ENCODE results near the gene CPNE5. TPM values are rescaled to one million over a fixed set of nuclear protein-coding genes. Genes with fewer than 3 reads are reported as not detected.

The CPNE5 gene
- total RNA-seq, 6 experiments from 2014 or later = 0.12 to 0.37 (median 0.26) TPM; not detected in 2

GRCh38 chr6:36804563-36804962 lies 34.7 kb downstream of the CPNE5 start:
- TF ChIP-seq CTCF (IDR thresholded peaks at IDR 0.05) = no peak
- no peak for DNase-seq
- Mint-ChIP-seq H3K27ac (no peak overlapping the region), H3K4me3 (no peak overlapping the region), H3K9me3 (no peaks in the 10 kb centered on the region), H3K36me3 (ENCODE audit: low read depth) (no peaks in the 10 kb centered on the region), H3K4me1 (ENCODE audit: low read depth) (no peaks in the 10 kb centered on the region), H3K27me3 (ENCODE audit: insufficient read depth) (peaks cover 41% of the 10 kb centered on the region)

- H3K9me3 Mint-ChIP-seq = no peaks in the 10 kb centered on the region
- H3K27ac Mint-ChIP-seq = no peak overlapping the region
- no peaks in the 10 kb centered on the region for H3K4me1 Mint-ChIP-seq (ENCODE audit: low read depth)
- DNase-seq = no peak
- H3K27me3 Mint-ChIP-seq (ENCODE audit: insufficient read depth) = peaks cover 39% of the 10 kb centered on the region
- TF ChIP-seq CTCF (IDR thresholded peaks at IDR 0.05) = no peak
- no peaks in the 10 kb centered on the region for H3K36me3 Mint-ChIP-seq (ENCODE audit: low read depth)
- H3K4me3 Mint-ChIP-seq = no peak overlapping the region
Observed at GRCh38 chr6:36803908-36804307, 35.3 kb downstream of the CPNE5 start.

GRCh38 chr6:36803482-36803881 lies 35.8 kb downstream of the CPNE5 start:
- Mint-ChIP-seq H3K4me1 (ENCODE audit: low read depth) (no peaks in the 10 kb centered on the region), H3K36me3 (ENCODE audit: low read depth) (no peaks in the 10 kb centered on the region), H3K27ac (no peak overlapping the region), H3K27me3 (ENCODE audit: insufficient read depth) (peaks cover 37% of the 10 kb centered on the region), H3K9me3 (no peaks in the 10 kb centered on the region), H3K4me3 (no peak overlapping the region)
- DNase-seq = no peak
- no peak for TF ChIP-seq CTCF (IDR thresholded peaks at IDR 0.05)

GRCh38 chr6:36800223-36801076 lies 38.8 kb downstream of the CPNE5 start:
- no peaks in the 10 kb centered on the region for H3K36me3 Mint-ChIP-seq (ENCODE audit: low read depth)

GRCh38 chr6:36798852-36799251 lies 40.4 kb downstream of the CPNE5 start:
- Mint-ChIP-seq H3K4me3 (no peak overlapping the region), H3K27me3 (ENCODE audit: insufficient read depth) (peaks cover 29% of the 10 kb centered on the region), H3K4me1 (ENCODE audit: low read depth) (no peaks in the 10 kb centered on the region), H3K27ac (no peak overlapping the region), H3K36me3 (ENCODE audit: low read depth) (no peaks in the 10 kb centered on the region), H3K9me3 (no peaks in the 10 kb centered on the region)
- no peak for DNase-seq
- no peak for TF ChIP-seq CTCF (IDR thresholded peaks at IDR 0.05)

More at GRCh38 chr6:36800223-36801076, 38.8 kb downstream of the CPNE5 start:
- DNase-seq = no peak
- Mint-ChIP-seq H3K27ac (no peak overlapping the region), H3K4me3 (no peak overlapping the region), H3K4me1 (ENCODE audit: low read depth) (no peaks in the 10 kb centered on the region), H3K9me3 (no peaks in the 10 kb centered on the region), H3K27me3 (ENCODE audit: insufficient read depth) (peaks cover 23% of the 10 kb centered on the region)
- no peak for TF ChIP-seq CTCF (IDR thresholded peaks at IDR 0.05)
